Stimulated activated CD8-positive, alpha-beta memory T cell treated with anti-CD3 and anti-CD28 coated beads, Interleukin-15, amount 100 ng/mL, for 24 hours (primary cell): ENCODE data around the gene VSNL1.

Experiments used
- DNase-seq: peaks from one replicate; pipeline ENCODE4 v3.0.0-alpha.2; 2020; ENCODE audit warnings: low read depth

Gene VSNL1

DNA sequence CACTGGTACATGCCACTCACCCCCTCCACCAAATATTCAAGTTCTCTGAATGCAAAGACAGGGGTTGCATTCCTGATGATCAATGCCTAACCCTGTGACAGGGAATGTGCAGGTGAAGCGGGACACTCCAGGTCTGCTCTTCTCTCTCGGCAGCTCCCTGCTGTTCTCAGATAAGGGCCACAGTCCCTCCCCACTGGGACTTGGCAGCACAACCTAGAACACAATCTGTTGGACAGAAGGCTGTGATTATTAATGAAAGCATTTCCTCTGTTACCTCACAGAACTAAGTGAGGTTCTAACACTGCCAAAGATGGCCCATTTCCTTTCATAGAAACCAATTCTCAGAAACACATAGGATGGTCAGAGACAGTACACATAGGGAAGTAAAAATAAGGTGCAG lies 42.7 kb downstream of the VSNL1 start:
- no peak for DNase-seq

DNA sequence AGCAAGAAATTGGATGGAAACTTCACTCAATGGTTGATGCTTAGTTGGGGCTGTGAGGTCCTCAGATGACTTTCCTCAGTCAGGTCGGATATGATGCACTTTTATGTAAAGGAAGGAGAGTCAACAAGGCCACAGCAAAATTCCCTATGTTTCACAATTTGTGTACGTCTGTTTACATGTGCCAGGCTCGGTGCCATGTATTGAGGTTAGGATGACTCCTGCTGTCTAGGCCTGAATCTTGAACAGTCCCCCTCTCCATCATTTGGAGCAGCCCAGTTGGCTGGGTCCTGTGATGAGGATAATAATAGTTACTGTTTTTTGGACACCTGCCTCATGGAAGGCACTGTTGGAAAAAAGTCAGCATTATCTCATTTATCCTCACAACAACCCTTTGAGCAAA lies 43.1 kb downstream of the VSNL1 start:
- no peak for DNase-seq

GRCh38 chr2:17584689-17585088 lies 44.2 kb downstream of the VSNL1 start:
- no peak for DNase-seq

GRCh38 chr2:17587469-17587868 lies 47.0 kb downstream of the VSNL1 start:
- no peak for DNase-seq

GRCh38 chr2:17588031-17588430 lies 47.5 kb downstream of the VSNL1 start:
- DNase-seq = no peak

GRCh38 chr2:17589406-17590035 lies 49.0 kb downstream of the VSNL1 start:
- no peak for DNase-seq

- DNase-seq = no peak
Observed at GRCh38 chr2:17590342-17590911, 49.9 kb downstream of the VSNL1 start.

DNA sequence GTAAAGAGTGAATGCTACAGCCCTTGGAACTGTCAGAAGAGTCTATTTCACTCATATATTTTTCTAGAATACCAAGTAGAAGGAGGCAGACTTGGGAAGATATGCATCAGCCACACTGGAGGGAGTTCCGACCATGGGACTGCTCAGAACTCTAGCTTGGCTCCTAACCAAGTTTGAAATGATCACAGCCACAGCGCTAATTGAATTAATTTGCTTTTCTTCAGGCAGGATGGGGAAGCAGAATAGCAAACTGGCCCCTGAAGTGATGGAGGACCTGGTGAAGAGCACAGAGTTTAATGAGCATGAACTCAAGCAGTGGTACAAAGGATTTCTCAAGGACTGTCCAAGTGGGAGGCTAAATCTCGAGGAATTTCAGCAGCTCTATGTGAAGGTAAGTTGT lies 51.4 kb downstream of the VSNL1 start:
- no peak for DNase-seq

DNA sequence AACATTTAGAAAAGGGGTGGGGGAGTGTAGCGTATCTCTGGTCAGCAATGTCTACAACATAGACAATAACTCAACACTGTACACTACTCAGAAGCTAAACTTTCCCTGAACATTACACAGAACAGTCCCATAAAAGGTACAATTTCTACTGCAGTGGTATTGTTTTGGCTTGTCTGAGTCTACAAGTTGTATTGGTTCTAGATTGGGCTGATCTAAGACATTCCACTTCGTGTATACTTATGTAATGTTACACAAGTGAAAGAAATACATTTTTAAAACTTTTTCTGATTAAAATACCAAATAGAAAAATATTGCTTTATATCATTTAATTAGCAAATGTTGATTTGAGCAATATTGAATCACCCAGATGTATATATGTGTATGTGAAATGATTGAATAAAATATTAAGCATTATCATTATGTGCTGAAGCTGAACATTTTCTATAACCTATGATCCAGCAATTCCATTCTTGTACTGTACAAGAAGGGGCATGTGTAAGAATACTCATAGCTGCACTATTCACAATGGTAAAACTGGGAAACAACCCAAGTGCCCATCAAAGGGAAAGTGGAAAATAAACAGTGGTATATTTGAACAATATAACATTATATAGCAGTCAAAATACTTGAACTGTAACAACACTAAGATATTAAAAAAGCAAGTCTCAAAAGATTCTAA lies 52.4 kb downstream of the VSNL1 start:
- no peak for DNase-seq

GRCh38 chr2:17593445-17593840 lies 52.9 kb downstream of the VSNL1 start:
- DNase-seq = no peak

DNA sequence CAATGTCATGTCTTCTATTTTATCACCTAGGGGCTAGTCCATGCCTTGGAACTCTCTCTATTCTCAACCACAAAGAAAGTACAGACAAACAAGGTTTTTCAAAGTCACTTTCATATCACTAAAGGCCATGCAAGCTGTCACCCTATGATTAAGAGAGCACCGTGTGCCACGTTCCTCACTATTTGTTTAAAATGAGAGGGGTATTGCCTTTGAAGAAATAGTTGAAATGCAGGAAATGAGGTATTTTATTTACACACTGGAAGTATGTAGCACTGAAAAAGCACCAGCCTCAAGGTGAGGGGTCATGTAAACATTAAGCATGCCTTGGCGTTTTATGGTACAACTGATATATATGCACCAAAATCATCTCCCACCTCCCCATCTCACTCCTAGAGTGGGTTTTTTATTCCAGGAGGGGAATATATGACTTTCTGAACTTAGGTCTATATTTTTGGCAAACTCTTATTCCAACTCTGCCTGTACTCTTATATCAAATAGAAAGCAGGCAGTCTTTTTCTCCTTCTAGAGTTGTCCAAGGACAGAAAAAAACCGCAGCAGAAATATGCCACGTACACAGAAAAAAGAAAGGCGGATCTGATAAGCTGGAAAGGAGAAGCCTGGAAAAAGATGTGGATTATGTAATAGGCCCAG lies 53.5 kb downstream of the VSNL1 start:
- no peak for DNase-seq

DNA sequence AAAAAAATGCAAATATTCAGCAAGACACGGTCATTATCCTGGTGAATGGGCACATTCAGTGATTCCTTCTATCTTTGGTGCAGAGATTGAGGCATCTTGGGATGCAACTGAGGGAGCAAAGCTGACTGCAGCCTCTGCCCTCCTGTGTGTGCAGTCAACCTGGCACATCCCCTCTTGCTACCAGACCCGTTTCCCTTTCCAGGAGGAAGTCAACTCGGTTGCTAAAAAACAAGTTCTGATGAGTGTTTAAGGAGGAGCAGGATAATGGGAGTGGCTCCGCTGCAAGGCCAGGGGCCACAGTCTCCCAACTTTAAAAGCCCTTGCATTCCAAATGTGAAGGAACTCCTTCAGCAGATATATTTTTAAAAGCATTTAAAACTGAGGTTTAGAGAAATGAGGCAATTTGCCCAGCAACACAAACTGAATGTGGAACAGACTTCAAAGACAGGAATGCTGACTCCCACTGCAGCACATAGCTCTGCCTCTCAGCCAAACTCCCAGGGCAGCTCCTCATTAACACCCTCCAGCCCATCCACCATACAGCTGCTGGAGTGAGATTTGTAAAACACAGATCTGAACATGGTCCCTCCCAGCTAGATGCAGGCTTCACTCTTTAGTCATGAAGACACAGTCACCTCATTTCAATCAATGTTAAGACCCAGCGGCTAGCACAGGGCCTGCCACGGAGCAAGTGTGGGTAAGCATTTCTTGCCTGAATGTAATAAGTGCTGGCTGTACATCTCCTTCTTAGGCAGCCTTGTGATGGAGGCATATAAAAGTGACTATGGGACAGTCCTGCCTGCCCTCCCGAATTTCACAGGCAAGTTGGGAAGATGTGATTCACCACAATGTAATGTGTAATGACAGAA lies 54.3 kb downstream of the VSNL1 start:
- DNase-seq = no peak

GRCh38 chr2:17599617-17600016 lies 59.1 kb downstream of the VSNL1 start:
- DNase-seq = no peak

DNA sequence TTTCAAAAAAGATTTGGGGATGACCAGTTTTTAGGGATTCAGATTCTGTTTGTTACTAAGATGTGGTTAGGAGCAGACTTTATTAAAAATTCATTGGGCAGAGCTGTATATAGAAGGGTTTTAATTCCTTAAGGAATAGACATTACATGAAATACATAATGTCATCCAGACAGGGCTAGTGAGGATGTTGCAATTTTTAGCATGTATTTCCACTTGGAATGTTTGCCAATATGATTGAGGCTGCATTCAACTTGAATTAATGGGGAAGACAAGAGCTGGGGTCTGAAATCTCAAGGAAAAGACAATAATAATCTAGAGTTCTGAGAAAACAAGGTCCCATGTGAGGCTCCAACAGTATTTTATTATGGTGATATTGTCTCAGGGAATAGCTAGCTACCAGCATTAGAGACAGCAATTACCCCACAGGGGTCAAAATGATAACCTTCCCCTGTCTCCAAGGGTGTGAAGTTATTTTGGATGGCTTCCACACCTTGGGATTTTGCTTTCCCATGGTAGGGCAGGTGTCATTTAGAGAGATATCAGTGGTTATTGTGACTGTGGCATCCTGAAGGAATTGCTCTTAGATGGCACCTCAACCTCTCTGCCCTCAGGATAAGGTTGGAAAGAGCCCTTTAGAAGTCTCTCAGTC lies 60.2 kb downstream of the VSNL1 start:
- no peak for DNase-seq

GRCh38 chr2:17604050-17604449 lies 63.6 kb downstream of the VSNL1 start:
- DNase-seq = no peak

DNA sequence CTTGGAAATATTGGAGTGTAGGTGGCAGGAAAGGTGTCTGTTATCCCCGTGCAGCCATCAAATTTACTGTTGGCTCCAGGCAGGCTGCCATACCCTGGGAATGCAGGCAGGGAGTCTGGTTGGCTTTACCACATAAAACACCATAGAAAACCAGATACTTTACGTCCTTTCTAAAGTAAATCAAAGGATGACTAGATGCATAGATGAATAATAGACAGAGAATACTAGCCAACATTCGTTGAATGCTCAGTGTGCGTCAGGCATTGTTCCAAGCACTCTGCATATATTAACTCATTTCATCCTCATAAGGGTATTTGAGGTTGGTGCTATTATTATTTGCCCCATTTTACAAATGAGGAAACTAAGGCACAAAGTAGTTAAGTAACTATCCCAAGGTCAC lies 65.2 kb downstream of the VSNL1 start:
- DNase-seq = no peak

DNA sequence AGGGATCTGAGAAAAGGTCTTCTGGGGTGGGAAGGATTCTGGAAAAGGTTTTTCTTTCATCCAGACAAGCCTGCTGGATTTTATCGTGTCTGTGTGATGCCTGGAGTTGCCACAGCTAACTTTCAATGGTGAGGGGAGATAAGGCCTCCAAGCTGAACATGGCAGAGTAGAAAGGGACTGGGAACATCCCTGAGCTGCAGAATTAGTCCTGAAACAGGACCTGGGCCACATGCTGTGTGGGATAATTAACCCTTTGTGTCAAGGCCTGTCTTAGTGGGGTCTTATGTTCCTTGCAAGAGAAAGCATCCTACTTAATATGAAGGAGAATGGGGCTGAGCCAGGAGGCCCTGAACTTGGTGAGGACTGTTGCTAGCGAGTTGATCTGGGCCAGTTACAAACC lies 66.4 kb downstream of the VSNL1 start:
- DNase-seq = no peak

DNA sequence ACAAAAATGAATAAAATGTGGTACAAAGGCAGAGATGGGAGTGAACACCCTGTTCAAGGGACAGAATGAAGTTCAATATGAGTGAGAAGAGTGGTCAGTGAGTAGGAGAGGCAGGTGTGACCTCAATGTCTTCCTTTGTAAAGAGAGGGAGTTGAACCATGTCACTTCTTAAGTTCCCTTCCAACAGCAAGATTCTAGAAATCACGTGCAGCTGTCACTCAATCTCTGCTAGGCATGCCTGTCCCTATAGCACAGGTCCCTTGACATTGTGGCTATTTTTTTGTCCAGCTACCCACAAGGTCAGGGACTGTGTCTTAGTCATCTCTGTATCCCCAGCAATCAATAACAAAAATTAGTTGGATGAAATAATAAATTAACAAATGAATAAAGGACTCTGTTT lies 66.9 kb downstream of the VSNL1 start:
- no peak for DNase-seq

- DNase-seq = no peak
Observed at GRCh38 chr2:17608251-17608650, 67.8 kb downstream of the VSNL1 start.

GRCh38 chr2:17610521-17610920 lies 70.0 kb downstream of the VSNL1 start:
- no peak for DNase-seq

GRCh38 chr2:17611036-17611435 lies 70.5 kb downstream of the VSNL1 start:
- no peak for DNase-seq
